ENCODE data around the gene HLA-DMB. TPM values are rescaled to one million over a fixed set of nuclear protein-coding genes. Genes with fewer than 3 reads are reported as not detected.

Gene HLA-DMB
- total RNA-seq, 1 experiment from 2014 or later: 1.7 TPM

GRCh38 chr6:32956176-32956575 lies 15.3 kb upstream of the HLA-DMB start:
- Histone ChIP-seq H3K9me3 (ENCODE audit: control insufficient read depth, low read depth, low read length) (no peaks in the 10 kb centered on the region), H4K5ac (ENCODE audit: insufficient read length, low read depth, low read length) (no peak overlapping the region), H3K9ac (ENCODE audit: extremely low read depth, insufficient read length, low read length) (no peak overlapping the region), H2BK5ac (ENCODE audit: insufficient read length, low read length) (no peak overlapping the region), H2BK12ac (ENCODE audit: insufficient read length, low read depth, low read length) (no peak overlapping the region), H2BK120ac (ENCODE audit: low read depth, low read length, poor library complexity, severe bottlenecking) (no peak overlapping the region), H3K14ac (ENCODE audit: insufficient read depth, low read length) (no peak overlapping the region), H3K79me2 (ENCODE audit: insufficient read depth, low read length) (no peaks in the 10 kb centered on the region), H3K18ac (ENCODE audit: insufficient read length, low read depth, low read length) (no peak overlapping the region), H3K4me1 (ENCODE audit: insufficient read depth, low read length) (peaks cover 3% of the 10 kb centered on the region; the same call in 1 of the 2 replicates), H4K8ac (replicated peaks; ENCODE audit: insufficient read length, low read depth, low read length) (no peak overlapping the region), H3K79me1 (ENCODE audit: insufficient read depth, low read depth, low read length, poor library complexity, severe bottlenecking) (no peaks in the 10 kb centered on the region), H4K91ac (ENCODE audit: insufficient read length, low read depth, low read length) (no peak overlapping the region), H3K56ac (ENCODE audit: insufficient read length, low read depth, low read length) (no peak overlapping the region), H2BK15ac (ENCODE audit: low read depth, low read length) (no peak overlapping the region), H2AK5ac (ENCODE audit: insufficient read length, low read length) (no peak overlapping the region), H2AFZ (ENCODE audit: low read length) (no peak overlapping the region), H3K27me3 (ENCODE audit: insufficient read depth, low read length) (no peaks in the 10 kb centered on the region; the same call in 1 of the 2 replicates), H4K20me1 (ENCODE audit: control insufficient read depth, insufficient read depth, insufficient read length) (no peaks in the 10 kb centered on the region), H2BK20ac (ENCODE audit: low read depth, low read length, poor library complexity, severe bottlenecking) (no peak overlapping the region), H3K27ac (ENCODE audit: insufficient read length, low read depth, low read length) (no peak overlapping the region), H3K4ac (ENCODE audit: low read depth, low read length) (no peak overlapping the region), H3K23me2 (ENCODE audit: insufficient read length, low read depth, low read length, poor library complexity, severe bottlenecking) (no peaks in the 10 kb centered on the region), H3T11ph (ENCODE audit: low read length) (no peak overlapping the region), H3K4me2 (ENCODE audit: insufficient read depth, insufficient read length, low read length) (no peak overlapping the region), H3K23ac (ENCODE audit: insufficient read length, low read depth, low read length) (no peak overlapping the region)
- Mint-ChIP-seq H3K4me1 (peaks cover 16 to 18% of the 10 kb centered on the region in 2 experiments), H3K4me3 (no peak overlapping the region; a peak in 1 of 5 replicates), H3K9me3 (no peaks in the 10 kb centered on the region), H3K36me3 (ENCODE audit: insufficient read depth in 1 of 3, low read depth in 3 of 3) (no peaks in the 10 kb centered on the region), H3K27me3 (ENCODE audit: low read depth) (no peaks in the 10 kb centered on the region), H3K27ac (no peak overlapping the region)
- no peak for TF ChIP-seq CTCF (conservative IDR thresholded peaks at IDR 0.05)
- no CpG with 5 or more reads among the region's 2 CpGs for WGBS (ENCODE audit: extremely low coverage, insufficient read length, low lambda C conversion rate)
- DNase-seq: no peak
